SK-N-SH (cell line): ENCODE data around the gene OST4.

Experiments used
- CTCF ChIP-seq: fragments of 200-600 bp; sonication (generic); IDR thresholded peaks from 2 replicates; pipeline ENCODE4 v1.6.1; 2017; ENCODE audit warnings: antibody characterized with exemption, mild to moderate bottlenecking, moderate library complexity
- EP300 ChIP-seq, 2 experiments: IDR thresholded peaks; 2 replicates each; pipeline versions ENCODE4 v1.4.0 to v1.6.1; 2012; ENCODE audit warnings: borderline replicate concordance in 1 of 2, low read depth in 1 of 2, low read length in 1 of 2
- EZH2phosphoT487 ChIP-seq: fragments of 200-600 bp; sonication (generic); IDR thresholded peaks from 2 replicates; pipeline ENCODE4 v1.6.1; 2017; ENCODE audit warnings: low read depth, mixed run types, mild to moderate bottlenecking, antibody characterized with exemption, moderate library complexity, borderline replicate concordance
- FOXJ3 ChIP-seq: sonication (generic); formaldehyde crosslinking; IDR thresholded peaks from 2 replicates; pipeline ENCODE4 v1.5.1; 2020; ENCODE audit warnings: mild to moderate bottlenecking, missing genetic modification reagents
- GATA2 ChIP-seq: sonication (generic); formaldehyde crosslinking; IDR thresholded peaks from 2 replicates; pipeline ENCODE4 v1.5.0; 2020; ENCODE audit warnings: mild to moderate bottlenecking, missing genetic modification reagents
- POLR2AphosphoS5 ChIP-seq: IDR thresholded peaks from 2 replicates; pipeline ENCODE4 v1.6.1; 2012; ENCODE audit warnings: low read depth, low read length
- RCOR1 ChIP-seq: fragments of 150-350 bp; IDR thresholded peaks from 2 replicates; pipeline ENCODE4 v1.6.1; 2017; ENCODE audit warnings: antibody characterized with exemption, low read length
- SIN3A ChIP-seq: IDR thresholded peaks from 2 replicates; pipeline ENCODE4 v1.6.1; 2012; ENCODE audit warnings: low read depth, mild to moderate bottlenecking, low read length, moderate library complexity, borderline replicate concordance
- SMC3 ChIP-seq: IDR thresholded peaks from 2 replicates; pipeline ENCODE4 v1.6.1; 2012; ENCODE audit warnings: low read depth, low read length, improper control_type of control experiment
- TAF1 ChIP-seq: IDR thresholded peaks from 2 replicates; pipeline ENCODE4 v1.6.1; 2012; ENCODE audit warnings: low read depth, mild to moderate bottlenecking, low read length, moderate library complexity, borderline replicate concordance
- YY1 ChIP-seq: IDR thresholded peaks from 2 replicates; pipeline ENCODE4 v1.4.0; 2012; ENCODE audit warnings: low read depth, mild to moderate bottlenecking
- ZBTB33 ChIP-seq: IDR thresholded peaks from 2 replicates; pipeline ENCODE4 v1.4.0; 2012; ENCODE audit warnings: low read depth, borderline replicate concordance
- TF ChIP-seq, protein P1 (sequence below): IDR thresholded peaks from 2 replicates; pipeline ENCODE4 v1.4.0; 2012; ENCODE audit warnings: low read depth
- TF ChIP-seq, protein P2 (sequence below): IDR thresholded peaks from 2 replicates; pipeline ENCODE4; 2012

DNA sequence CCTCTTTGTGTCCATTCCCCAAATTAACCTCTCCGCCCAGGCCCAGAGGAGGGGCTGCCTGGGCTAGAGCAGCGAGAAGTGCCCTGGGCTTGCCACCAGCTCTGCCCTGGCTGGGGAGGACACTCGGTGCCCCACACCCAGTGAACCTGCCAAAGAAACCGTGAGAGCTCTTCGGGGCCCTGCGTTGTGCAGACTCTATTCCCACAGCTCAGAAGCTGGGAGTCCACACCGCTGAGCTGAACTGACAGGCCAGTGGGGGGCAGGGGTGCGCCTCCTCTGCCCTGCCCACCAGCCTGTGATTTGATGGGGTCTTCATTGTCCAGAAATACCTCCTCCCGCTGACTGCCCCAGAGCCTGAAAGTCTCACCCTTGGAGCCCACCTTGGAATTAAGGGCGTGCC is 28.6 kb upstream of the OST4 start:
- TF ChIP-seq RCOR1: no peak
- TF ChIP-seq CTCF: no peak
- TF ChIP-seq EZH2phosphoT487: no peak
- TF ChIP-seq, protein P1, sequence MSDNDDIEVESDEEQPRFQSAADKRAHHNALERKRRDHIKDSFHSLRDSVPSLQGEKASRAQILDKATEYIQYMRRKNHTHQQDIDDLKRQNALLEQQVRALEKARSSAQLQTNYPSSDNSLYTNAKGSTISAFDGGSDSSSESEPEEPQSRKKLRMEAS: no peak
- no peak for TF ChIP-seq POLR2AphosphoS5
- TF ChIP-seq SMC3: no peak
- TF ChIP-seq SIN3A: no peak
- no peak for TF ChIP-seq TAF1
- TF ChIP-seq, protein P2, sequence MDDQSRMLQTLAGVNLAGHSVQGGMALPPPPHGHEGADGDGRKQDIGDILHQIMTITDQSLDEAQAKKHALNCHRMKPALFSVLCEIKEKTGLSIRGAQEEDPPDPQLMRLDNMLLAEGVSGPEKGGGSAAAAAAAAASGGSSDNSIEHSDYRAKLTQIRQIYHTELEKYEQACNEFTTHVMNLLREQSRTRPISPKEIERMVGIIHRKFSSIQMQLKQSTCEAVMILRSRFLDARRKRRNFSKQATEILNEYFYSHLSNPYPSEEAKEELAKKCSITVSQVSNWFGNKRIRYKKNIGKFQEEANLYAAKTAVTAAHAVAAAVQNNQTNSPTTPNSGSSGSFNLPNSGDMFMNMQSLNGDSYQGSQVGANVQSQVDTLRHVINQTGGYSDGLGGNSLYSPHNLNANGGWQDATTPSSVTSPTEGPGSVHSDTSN: no peak
- TF ChIP-seq ZBTB33: no peak
- TF ChIP-seq FOXJ3 (CRISPR knock-in tag): no peak
- TF ChIP-seq GATA2 (CRISPR knock-in tag): no peak
- TF ChIP-seq YY1: no peak
- no peak for TF ChIP-seq EP300 (IDR thresholded peaks at IDR 0.05; ENCODE audit: borderline replicate concordance in 1 of 2, low read depth in 1 of 2, low read length in 1 of 2)
